Gastrocnemius medialis (tissue), 4 donors: Measurements from ENCODE around the gene DTNBP1. TPM values are rescaled to one million over a fixed set of nuclear protein-coding genes. Genes with fewer than 3 reads are reported as not detected.

Source experiments
- ATAC-seq, 2 donors: fragments of 150-250 bp; one replicate each; pipeline ENCODE4 v1.9.1; 2016
- DNase-seq, 2 donors: peaks; one replicate each; pipeline ENCODE4 v3.0.0-alpha.2; 2019
- H3K27ac ChIP-seq, 4 donors: fragments of 200-600 bp; sonication (generic); 1 replicate in 1 of 4; 2 replicates in 3 of 4; pipeline ENCODE4 v1.5.1; 2016 to 2018; ENCODE audit warnings: mild to moderate bottlenecking in 2 of 4, moderate library complexity in 1 of 4
- H3K27me3 ChIP-seq, 3 donors: fragments of 200-600 bp; sonication (generic) in 2 of 3; 1 replicate in 1 of 3; 2 replicates in 2 of 3; pipeline versions ENCODE4 v1.5.1 to v1.6.0; 2016 to 2019; ENCODE audit warnings: mild to moderate bottlenecking in 1 of 3, moderate library complexity in 1 of 3
- H3K36me3 ChIP-seq, 2 donors: fragments of 200-600 bp; sonication (generic) in 1 of 2; one replicate each; pipeline ENCODE4 v1.5.1; 2017 to 2018
- H3K4me1 ChIP-seq, 2 donors: fragments of 200-600 bp; sonication (generic) in 1 of 2; one replicate each; pipeline ENCODE4 v1.5.1; 2016 to 2017; ENCODE audit warnings: mild to moderate bottlenecking in 2 of 2
- H3K4me3 ChIP-seq, 4 donors: fragments of 200-600 bp; sonication (generic) in 3 of 4; 1 replicate in 1 of 4; 2 replicates in 3 of 4; pipeline ENCODE4 v1.5.1; 2016 to 2019; ENCODE audit warnings: mild to moderate bottlenecking in 2 of 4
- H3K9me3 ChIP-seq, 3 donors: fragments of 200-600 bp; sonication (generic) in 2 of 3; 1 replicate in 1 of 3; 2 replicates in 2 of 3; pipeline ENCODE4 v1.5.1; 2016 to 2019
- POLR2A ChIP-seq, 2 donors: fragments of 450-650 bp; IDR thresholded peaks; one replicate each; pipeline ENCODE4 v1.6.1; 2017; ENCODE audit warnings: antibody characterized with exemption in 2 of 2, mild to moderate bottlenecking in 2 of 2, moderate library complexity in 2 of 2
- in situ Hi-C, 4 donors: fragments of 200-750 bp; cut with MboI; loops; one replicate each; pipeline versions ENCODE4 v1.15.0 to v1.8.0; 2017; ENCODE audit warnings: low sequenced_read_pairs in 4 of 4
- intact Hi-C: fragments of 100-400 bp; cut with DNase I; formaldehyde crosslinking; loops from one replicate; pipeline ENCODE4 v1.15.1; 2023; ENCODE audit warnings: low total_unique reads
- total RNA-seq, 4 donors: library from RNA; depleted of rRNA; stranded (reverse); fragments of >200 nt; gene quantifications; one replicate each; pipeline versions ENCODE4 v1.1.0 to v1.2.3, GENCODE V29; 2016
- TF ChIP-seq, protein P1 (sequence below), 5 experiments: fragments of 450-650 bp in 3 of 5; fragments of 200-600 bp in 2 of 5; sonication (generic) in 2 of 5; IDR thresholded peaks in 4 of 5; conservative IDR thresholded peaks in 1 of 5; 1 replicate in 4 of 5; 2 replicates in 1 of 5; pipeline ENCODE4 v1.5.1; 2016 to 2019; ENCODE audit warnings: antibody characterized with exemption in 5 of 5, mild to moderate bottlenecking in 3 of 5, moderate library complexity in 3 of 5

DTNBP1 gene, protein sequence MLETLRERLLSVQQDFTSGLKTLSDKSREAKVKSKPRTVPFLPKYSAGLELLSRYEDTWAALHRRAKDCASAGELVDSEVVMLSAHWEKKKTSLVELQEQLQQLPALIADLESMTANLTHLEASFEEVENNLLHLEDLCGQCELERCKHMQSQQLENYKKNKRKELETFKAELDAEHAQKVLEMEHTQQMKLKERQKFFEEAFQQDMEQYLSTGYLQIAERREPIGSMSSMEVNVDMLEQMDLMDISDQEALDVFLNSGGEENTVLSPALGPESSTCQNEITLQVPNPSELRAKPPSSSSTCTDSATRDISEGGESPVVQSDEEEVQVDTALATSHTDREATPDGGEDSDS
- total RNA-seq, result 10 to 100 TPM in 2 of 4 donors, 1 to 10 TPM in 2; 5.2 to 33.5 (median 12.5) TPM

DNA sequence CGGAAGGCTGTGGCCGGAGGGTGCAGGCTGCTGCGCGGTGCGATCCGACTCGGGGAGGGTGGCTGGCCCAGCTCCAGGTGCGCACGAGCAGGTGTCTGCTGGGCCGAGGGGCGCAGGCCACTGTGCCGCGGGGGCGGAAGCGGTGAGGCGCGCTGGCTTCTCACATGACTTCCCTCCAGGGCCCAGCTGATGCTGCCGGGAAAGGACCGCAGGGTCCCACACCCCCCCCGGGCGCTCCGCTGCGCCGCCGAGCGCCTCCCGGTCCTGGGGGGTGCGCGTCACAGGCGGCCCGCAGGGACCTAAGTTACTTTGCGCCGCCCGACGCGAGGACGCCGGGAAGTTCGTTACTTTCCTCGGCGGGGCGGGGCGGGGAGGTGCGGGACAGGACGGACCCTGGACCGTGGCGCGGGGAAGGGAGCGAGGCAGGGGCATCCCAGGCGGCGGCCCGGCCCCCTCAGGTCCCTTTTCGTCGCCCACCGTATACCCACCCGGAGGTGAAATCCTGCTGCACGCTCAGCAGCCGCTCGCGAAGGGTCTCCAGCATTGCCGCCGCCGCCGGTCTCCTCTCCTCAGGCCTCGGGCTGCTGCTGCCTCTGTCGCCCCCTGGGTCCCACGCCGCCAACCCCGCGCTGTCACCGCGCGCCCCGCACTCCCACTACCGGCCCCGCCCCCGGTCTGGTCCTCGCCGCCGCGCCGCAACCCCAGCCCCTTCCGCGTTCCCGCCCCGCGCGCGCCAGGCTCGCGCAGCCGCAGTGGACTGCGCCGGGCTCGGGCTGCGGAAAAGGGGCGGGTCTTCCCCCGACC, at the start of gene DTNBP1:
TSS of gene DTNBP1 (minus strand) at position 703 of the 804 bp plus-strand sequence. CDS start at position 544, 159 bp downstream.
- in situ Hi-C loops, result no loop called here
- ATAC-seq (peak; percentile 86 to 87), DNase-seq (peak; percentile 66 to 78)
- Histone ChIP-seq H3K27me3 (no peaks in the 10 kb centered on the region), H3K4me3 (peak within 1 kb of the TSS; percentile 82 to 97 (median 88)), H3K27ac (peak within 1 kb of the TSS; percentile 93 to 96 (median 94)), H3K4me1 (peaks cover 5 to 12% of the 10 kb centered on the region in 2 donors), H3K9me3 (no peaks in the 10 kb centered on the region), H3K36me3 (no peaks in the 10 kb centered on the region)
- intact Hi-C loops, result no loop called here
- peak; percentile 88 for TF ChIP-seq POLR2A (IDR thresholded peaks at IDR 0.05)
- TF ChIP-seq, protein P1, sequence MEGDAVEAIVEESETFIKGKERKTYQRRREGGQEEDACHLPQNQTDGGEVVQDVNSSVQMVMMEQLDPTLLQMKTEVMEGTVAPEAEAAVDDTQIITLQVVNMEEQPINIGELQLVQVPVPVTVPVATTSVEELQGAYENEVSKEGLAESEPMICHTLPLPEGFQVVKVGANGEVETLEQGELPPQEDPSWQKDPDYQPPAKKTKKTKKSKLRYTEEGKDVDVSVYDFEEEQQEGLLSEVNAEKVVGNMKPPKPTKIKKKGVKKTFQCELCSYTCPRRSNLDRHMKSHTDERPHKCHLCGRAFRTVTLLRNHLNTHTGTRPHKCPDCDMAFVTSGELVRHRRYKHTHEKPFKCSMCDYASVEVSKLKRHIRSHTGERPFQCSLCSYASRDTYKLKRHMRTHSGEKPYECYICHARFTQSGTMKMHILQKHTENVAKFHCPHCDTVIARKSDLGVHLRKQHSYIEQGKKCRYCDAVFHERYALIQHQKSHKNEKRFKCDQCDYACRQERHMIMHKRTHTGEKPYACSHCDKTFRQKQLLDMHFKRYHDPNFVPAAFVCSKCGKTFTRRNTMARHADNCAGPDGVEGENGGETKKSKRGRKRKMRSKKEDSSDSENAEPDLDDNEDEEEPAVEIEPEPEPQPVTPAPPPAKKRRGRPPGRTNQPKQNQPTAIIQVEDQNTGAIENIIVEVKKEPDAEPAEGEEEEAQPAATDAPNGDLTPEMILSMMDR (IDR thresholded peaks at IDR 0.05 in 4 of 5, conservative IDR thresholded peaks at IDR 0.05 in 1 of 5), result no peak

DNA sequence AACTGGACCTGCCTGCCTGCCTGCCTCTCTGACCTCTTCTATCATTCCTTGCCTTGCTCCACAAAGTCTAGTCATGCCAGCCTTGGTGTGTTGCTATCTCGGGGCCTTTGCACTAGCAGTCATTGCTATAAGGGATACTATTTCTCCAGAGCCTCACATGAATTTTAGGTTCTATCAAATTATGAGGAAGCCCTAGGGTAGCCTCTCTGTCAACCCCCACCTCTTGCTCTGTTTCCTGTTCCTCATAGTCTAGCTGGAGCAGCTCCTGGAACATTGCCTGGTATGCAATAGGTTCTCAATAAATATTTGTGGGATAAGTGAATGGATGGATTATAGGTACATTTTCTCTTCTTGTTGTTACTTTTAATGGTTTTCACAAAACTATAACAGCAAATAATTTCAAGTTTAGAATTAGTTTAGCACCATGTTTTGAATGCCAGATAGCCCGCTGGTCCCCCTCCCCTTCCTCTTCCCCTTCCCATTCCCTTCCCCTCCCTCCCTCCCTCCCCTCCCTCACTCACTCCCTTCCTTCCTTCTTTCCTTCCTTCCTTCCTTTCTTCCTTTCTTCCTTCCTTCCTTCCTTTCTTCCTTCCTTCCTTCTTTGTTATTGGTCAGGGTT, 46.9 kb upstream of the DTNBP1 start:
- no peaks in the 10 kb centered on the region for H3K36me3 ChIP-seq
- in situ Hi-C loops (no loop called here), intact Hi-C loops (loop anchor here (5.0 kb wide), 1 partner anchor 418 kb away; the partner anchor contains the start of gene MYLIP)
- H3K4me3 ChIP-seq, result no peak overlapping the region
- DNase-seq (no peak), ATAC-seq (no peak)
- TF ChIP-seq, protein P1 (IDR thresholded peaks at IDR 0.05 in 4 of 5, conservative IDR thresholded peaks at IDR 0.05 in 1 of 5), result no peak
- TF ChIP-seq POLR2A (IDR thresholded peaks at IDR 0.05), result no peak
- H3K27ac ChIP-seq, result no peak overlapping the region
- H3K4me1 ChIP-seq, result peaks cover 26 to 27% of the 10 kb centered on the region in 2 donors
- no peaks in the 10 kb centered on the region for H3K27me3 ChIP-seq
- H3K9me3 ChIP-seq, result no peaks in the 10 kb centered on the region

DNA sequence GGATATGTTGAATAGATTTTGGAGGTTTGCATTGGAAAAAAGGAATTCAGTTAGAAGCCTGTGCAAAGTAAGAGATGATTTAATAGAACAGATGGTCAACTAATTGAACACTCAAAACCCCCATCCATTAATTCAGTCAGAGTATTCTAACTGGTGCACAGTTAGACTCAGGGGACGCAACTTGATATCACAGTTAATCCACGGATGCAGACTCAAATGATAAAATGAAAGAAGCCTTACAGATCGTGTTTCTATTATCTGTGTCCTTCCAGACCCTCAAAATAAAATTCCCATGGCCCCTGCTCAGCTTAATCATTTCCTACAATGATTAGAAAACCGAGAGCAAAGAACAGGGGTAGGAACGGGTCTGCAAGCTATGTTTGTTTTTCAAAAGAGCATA, 45.4 kb upstream of the DTNBP1 start:
- no peaks in the 10 kb centered on the region for H3K9me3 ChIP-seq
- TF ChIP-seq, protein P1 (IDR thresholded peaks at IDR 0.05 in 4 of 5, conservative IDR thresholded peaks at IDR 0.05 in 1 of 5), result no peak
- TF ChIP-seq POLR2A (IDR thresholded peaks at IDR 0.05), result no peak
- peaks cover 11 to 13% of the 10 kb centered on the region in 2 donors for H3K4me1 ChIP-seq
- intact Hi-C loops, result no loop called here
- H3K36me3 ChIP-seq, result no peaks in the 10 kb centered on the region
- H3K4me3 ChIP-seq, result no peak overlapping the region
- in situ Hi-C loops, result no loop called here
- no peak for ATAC-seq
- H3K27me3 ChIP-seq, result no peaks in the 10 kb centered on the region
- no peak for DNase-seq
- H3K27ac ChIP-seq, result no peak overlapping the region

DNA sequence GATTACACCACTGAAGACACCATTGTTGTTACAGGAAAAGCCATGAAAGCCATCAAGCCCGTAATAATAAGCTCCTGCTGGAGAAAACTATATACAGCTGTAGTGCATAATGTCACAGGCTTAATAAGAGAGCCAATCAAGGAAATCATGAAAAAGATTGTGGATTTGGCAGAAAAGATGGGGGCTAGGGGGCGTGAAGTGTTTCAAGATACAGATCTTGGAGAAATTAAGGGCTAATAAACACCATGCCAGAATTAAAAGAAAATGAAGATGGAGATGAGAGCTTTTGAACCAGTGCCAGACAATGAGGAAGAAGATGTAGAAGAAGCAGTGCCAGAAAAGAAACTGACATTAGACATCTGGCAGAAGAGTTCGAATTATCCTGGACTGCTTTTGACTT, 43.2 kb upstream of the DTNBP1 start:
- no peak overlapping the region for H3K4me3 ChIP-seq
- no peaks in the 10 kb centered on the region for H3K36me3 ChIP-seq
- intact Hi-C loops, result no loop called here
- H3K27me3 ChIP-seq, result no peaks in the 10 kb centered on the region
- ATAC-seq (no peak), DNase-seq (no peak)
- TF ChIP-seq, protein P1 (IDR thresholded peaks at IDR 0.05 in 4 of 5, conservative IDR thresholded peaks at IDR 0.05 in 1 of 5), result no peak
- no peak for TF ChIP-seq POLR2A (IDR thresholded peaks at IDR 0.05)
- in situ Hi-C loops, result no loop called here
- H3K9me3 ChIP-seq, result no peaks in the 10 kb centered on the region
- H3K27ac ChIP-seq, result no peak overlapping the region
- H3K4me1 ChIP-seq, result no peaks in the 10 kb centered on the region
